Activated T-cell treated with anti-CD3 and anti-CD28 coated beads, Interleukin-2, amount 50 U/mL, for 72 hours (primary cell): ENCODE data around the gene SPTLC3. TPM values are rescaled to one million over a fixed set of nuclear protein-coding genes. Genes with fewer than 3 reads are reported as not detected.

Experiments
- ATAC-seq, 2 donors: fragments of 150-1000 bp; cut with Tn5 transposase; replicated peaks in 1 of 2; 2 replicates each; pipeline ENCODE4 v1.10.0; 2021; ENCODE audit warnings: moderate library complexity in 2 of 2, mild to moderate bottlenecking in 1 of 2
- DNase-seq, 2 donors: peaks; one replicate each; pipeline ENCODE4 v3.0.0; 2021 to 2022; ENCODE audit warnings: mixed read lengths in 1 of 2
- H3K27ac Mint-ChIP-seq: one replicate; pipeline ENCODE4 v1.8.0; 2022; ENCODE audit warnings: mild to moderate bottlenecking, moderate library complexity, mixed read lengths
- H3K27me3 Mint-ChIP-seq: one replicate; pipeline ENCODE4 v1.8.0; 2022; ENCODE audit warnings: low read depth, mixed read lengths
- H3K36me3 Mint-ChIP-seq, 2 donors: one replicate each; pipeline ENCODE4 v1.8.0; 2022; ENCODE audit warnings: mixed read lengths in 2 of 2, mild to moderate bottlenecking in 1 of 2; ENCODE audit not compliant: insufficient read depth in 2 of 2
- H3K4me1 Mint-ChIP-seq: one replicate; pipeline ENCODE4 v1.8.0; 2022; ENCODE audit warnings: low read depth, mixed read lengths
- H3K4me3 Mint-ChIP-seq, 2 donors: one replicate each; pipeline ENCODE4 v1.8.0; 2022; ENCODE audit warnings: mild to moderate bottlenecking in 2 of 2, mixed read lengths in 2 of 2, moderate library complexity in 2 of 2
- H3K9me3 Mint-ChIP-seq, 2 donors: one replicate each; pipeline ENCODE4 v1.8.0; 2022; ENCODE audit warnings: mixed read lengths in 2 of 2
- total RNA-seq, 2 donors: library from RNA; stranded (reverse); gene quantifications; one replicate each; pipeline ENCODE4 v1.2.3, GENCODE V29; 2022

The SPTLC3 gene
- total RNA-seq, 2 donors from 2014 or later: 1.4 to 2.0 TPM

GRCh38 chr20:13058666-13059389 is 50.1 kb downstream of the SPTLC3 start:
- Mint-ChIP-seq H3K9me3 (no peaks in the 10 kb centered on the region), H3K4me3 (no peak overlapping the region)
- ATAC-seq: no peak

GRCh38 chr20:13059398-13060136 is 50.8 kb downstream of the SPTLC3 start:
- Mint-ChIP-seq H3K4me3 (no peak overlapping the region), H3K27ac (no peak overlapping the region), H3K9me3 (no peaks in the 10 kb centered on the region), H3K4me1 (no peaks in the 10 kb centered on the region), H3K27me3 (no peaks in the 10 kb centered on the region), H3K36me3 (no peaks in the 10 kb centered on the region)
- ATAC-seq: no peak
- DNase-seq: no peak

More at GRCh38 chr20:13058666-13059389, 50.1 kb downstream of the SPTLC3 start:
- Mint-ChIP-seq H3K27me3 (no peaks in the 10 kb centered on the region), H3K27ac (no peak overlapping the region), H3K36me3 (no peaks in the 10 kb centered on the region), H3K4me1 (no peaks in the 10 kb centered on the region)
- no peak for DNase-seq

GRCh38 chr20:13060327-13060726 is 51.6 kb downstream of the SPTLC3 start:
- DNase-seq (no peak), ATAC-seq (no peak)
- Mint-ChIP-seq H3K4me3 (no peak overlapping the region), H3K27ac (no peak overlapping the region), H3K27me3 (no peaks in the 10 kb centered on the region), H3K4me1 (no peaks in the 10 kb centered on the region), H3K36me3 (no peaks in the 10 kb centered on the region), H3K9me3 (no peaks in the 10 kb centered on the region)

GRCh38 chr20:13061381-13061780 is 52.6 kb downstream of the SPTLC3 start:
- Mint-ChIP-seq H3K27me3 (no peaks in the 10 kb centered on the region), H3K36me3 (no peaks in the 10 kb centered on the region), H3K4me1 (no peaks in the 10 kb centered on the region), H3K4me3 (no peak overlapping the region), H3K27ac (no peak overlapping the region), H3K9me3 (no peaks in the 10 kb centered on the region)
- no peak for DNase-seq
- no peak for ATAC-seq

GRCh38 chr20:13062789-13063188 is 54.0 kb downstream of the SPTLC3 start:
- Mint-ChIP-seq H3K9me3 (peaks cover 4 to 6% of the 10 kb centered on the region in 2 donors), H3K4me3 (no peak overlapping the region), H3K36me3 (no peaks in the 10 kb centered on the region), H3K27ac (no peak overlapping the region), H3K4me1 (no peaks in the 10 kb centered on the region), H3K27me3 (no peaks in the 10 kb centered on the region)
- ATAC-seq (no peak), DNase-seq (no peak)

- H3K4me1 Mint-ChIP-seq: no peaks in the 10 kb centered on the region
- peaks cover 5% of the 10 kb centered on the region for H3K27me3 Mint-ChIP-seq
- peaks cover 4 to 6% of the 10 kb centered on the region in 2 donors for H3K9me3 Mint-ChIP-seq
- H3K36me3 Mint-ChIP-seq: no peaks in the 10 kb centered on the region
- no peak overlapping the region for H3K4me3 Mint-ChIP-seq
- no peak overlapping the region for H3K27ac Mint-ChIP-seq
- ATAC-seq (no peak), DNase-seq (no peak)
These were observed 59.6 kb downstream of the SPTLC3 start for GRCh38 chr20:13068336-13068735.

- H3K4me1 Mint-ChIP-seq: no peaks in the 10 kb centered on the region
- DNase-seq (no peak), ATAC-seq (no peak)
- no peaks in the 10 kb centered on the region for H3K27me3 Mint-ChIP-seq
- H3K36me3 Mint-ChIP-seq: no peaks in the 10 kb centered on the region
- no peak overlapping the region for H3K4me3 Mint-ChIP-seq
- H3K9me3 Mint-ChIP-seq: no peaks in the 10 kb centered on the region
- no peak overlapping the region for H3K27ac Mint-ChIP-seq
These were observed 73.1 kb downstream of the SPTLC3 start for GRCh38 chr20:13081877-13082276.

GRCh38 chr20:13082378-13082777 is 73.6 kb downstream of the SPTLC3 start:
- no peak for ATAC-seq
- no peaks in the 10 kb centered on the region for H3K36me3 Mint-ChIP-seq

GRCh38 chr20:13085275-13085674 is 76.5 kb downstream of the SPTLC3 start:
- no peak overlapping the region for H3K27ac Mint-ChIP-seq
- ATAC-seq: no peak
- no peaks in the 10 kb centered on the region for H3K9me3 Mint-ChIP-seq
- H3K36me3 Mint-ChIP-seq: no peaks in the 10 kb centered on the region
- H3K27me3 Mint-ChIP-seq: no peaks in the 10 kb centered on the region
- DNase-seq: no peak
- H3K4me1 Mint-ChIP-seq: no peaks in the 10 kb centered on the region
- no peak overlapping the region for H3K4me3 Mint-ChIP-seq

More at GRCh38 chr20:13082378-13082777, 73.6 kb downstream of the SPTLC3 start:
- no peak overlapping the region for H3K27ac Mint-ChIP-seq
- DNase-seq: no peak
- no peaks in the 10 kb centered on the region for H3K27me3 Mint-ChIP-seq
- H3K9me3 Mint-ChIP-seq: no peaks in the 10 kb centered on the region
- H3K4me1 Mint-ChIP-seq: no peaks in the 10 kb centered on the region
- no peak overlapping the region for H3K4me3 Mint-ChIP-seq

- no peak for ATAC-seq
- no peak overlapping the region for H3K27ac Mint-ChIP-seq
These were observed 81.2 kb downstream of the SPTLC3 start for GRCh38 chr20:13089950-13090469.

GRCh38 chr20:13092111-13092510 is 83.3 kb downstream of the SPTLC3 start:
- H3K4me1 Mint-ChIP-seq: no peaks in the 10 kb centered on the region
- no peak overlapping the region for H3K4me3 Mint-ChIP-seq
- H3K27ac Mint-ChIP-seq: no peak overlapping the region
- DNase-seq (no peak), ATAC-seq (no peak)
- no peaks in the 10 kb centered on the region for H3K9me3 Mint-ChIP-seq
- H3K27me3 Mint-ChIP-seq: no peaks in the 10 kb centered on the region
- no peaks in the 10 kb centered on the region for H3K36me3 Mint-ChIP-seq

More at GRCh38 chr20:13089950-13090469, 81.2 kb downstream of the SPTLC3 start:
- no peaks in the 10 kb centered on the region for H3K36me3 Mint-ChIP-seq
- no peak overlapping the region for H3K4me3 Mint-ChIP-seq
- no peak for DNase-seq
- H3K9me3 Mint-ChIP-seq: no peaks in the 10 kb centered on the region
- H3K4me1 Mint-ChIP-seq: no peaks in the 10 kb centered on the region
- H3K27me3 Mint-ChIP-seq: no peaks in the 10 kb centered on the region

GRCh38 chr20:13094976-13095375 is 86.2 kb downstream of the SPTLC3 start:
- Mint-ChIP-seq H3K4me1 (no peaks in the 10 kb centered on the region), H3K9me3 (no peaks in the 10 kb centered on the region), H3K27ac (no peak overlapping the region), H3K36me3 (no peaks in the 10 kb centered on the region), H3K27me3 (no peaks in the 10 kb centered on the region), H3K4me3 (no peak overlapping the region)
- no peak for ATAC-seq
- no peak for DNase-seq

- H3K27me3 Mint-ChIP-seq: no peaks in the 10 kb centered on the region
These were observed 90.1 kb downstream of the SPTLC3 start for GRCh38 chr20:13098720-13099355.

More at GRCh38 chr20:13098720-13099355, 90.1 kb downstream of the SPTLC3 start:
- no peak for DNase-seq
- no peaks in the 10 kb centered on the region for H3K4me1 Mint-ChIP-seq
- no peaks in the 10 kb centered on the region for H3K9me3 Mint-ChIP-seq
- no peak overlapping the region for H3K4me3 Mint-ChIP-seq
- H3K36me3 Mint-ChIP-seq: no peaks in the 10 kb centered on the region
- ATAC-seq: no peak
- H3K27ac Mint-ChIP-seq: no peak overlapping the region
